BE2C (cell line): ENCODE data around the gene SIM1.
A peak's percentile ranks its signal among the peaks of the same experiment; 100 is the strongest.

Experiments
- DNase-seq: peaks from one replicate; pipeline ENCODE4 v3.0.0-alpha.2; 2020
- H3K27me3 ChIP-seq: fragments of 250-450 bp; sonication (Bioruptor Pico); 2 replicates; pipeline ENCODE4 v1.5.1; 2020; ENCODE audit warnings: mild to moderate bottlenecking
- H3K36me3 ChIP-seq: fragments of 250-450 bp; sonication (Bioruptor Pico); 2 replicates; pipeline ENCODE4 v1.5.1; 2020; ENCODE audit warnings: mild to moderate bottlenecking
- H3K4me1 ChIP-seq: fragments of 250-450 bp; sonication (Bioruptor Pico); 2 replicates; pipeline ENCODE4 v1.5.1; 2020
- H3K4me3 ChIP-seq: 2 replicates; pipeline ENCODE4 v1.5.1; 2011; ENCODE audit warnings: low read depth, low read length
- H3K9me3 ChIP-seq: fragments of 250-450 bp; sonication (Bioruptor Pico); 2 replicates; pipeline ENCODE4 v1.5.1; 2020
- CTCF ChIP-seq: IDR thresholded peaks from 2 replicates; pipeline ENCODE4 v1.5.1; 2012; ENCODE audit warnings: mild to moderate bottlenecking, low read depth, low read length

Gene SIM1

GRCh38 chr6:100454551-100455229 lies 10.0 kb downstream of the SIM1 start:
- H3K4me1 ChIP-seq = no peaks in the 10 kb centered on the region
- peaks cover 99% of the 10 kb centered on the region for H3K27me3 ChIP-seq
- TF ChIP-seq CTCF = no peak
- H3K36me3 ChIP-seq = no peaks in the 10 kb centered on the region
- H3K4me3 ChIP-seq = no peak overlapping the region
- H3K9me3 ChIP-seq = peaks cover 5% of the 10 kb centered on the region
- no peak for DNase-seq

DNA sequence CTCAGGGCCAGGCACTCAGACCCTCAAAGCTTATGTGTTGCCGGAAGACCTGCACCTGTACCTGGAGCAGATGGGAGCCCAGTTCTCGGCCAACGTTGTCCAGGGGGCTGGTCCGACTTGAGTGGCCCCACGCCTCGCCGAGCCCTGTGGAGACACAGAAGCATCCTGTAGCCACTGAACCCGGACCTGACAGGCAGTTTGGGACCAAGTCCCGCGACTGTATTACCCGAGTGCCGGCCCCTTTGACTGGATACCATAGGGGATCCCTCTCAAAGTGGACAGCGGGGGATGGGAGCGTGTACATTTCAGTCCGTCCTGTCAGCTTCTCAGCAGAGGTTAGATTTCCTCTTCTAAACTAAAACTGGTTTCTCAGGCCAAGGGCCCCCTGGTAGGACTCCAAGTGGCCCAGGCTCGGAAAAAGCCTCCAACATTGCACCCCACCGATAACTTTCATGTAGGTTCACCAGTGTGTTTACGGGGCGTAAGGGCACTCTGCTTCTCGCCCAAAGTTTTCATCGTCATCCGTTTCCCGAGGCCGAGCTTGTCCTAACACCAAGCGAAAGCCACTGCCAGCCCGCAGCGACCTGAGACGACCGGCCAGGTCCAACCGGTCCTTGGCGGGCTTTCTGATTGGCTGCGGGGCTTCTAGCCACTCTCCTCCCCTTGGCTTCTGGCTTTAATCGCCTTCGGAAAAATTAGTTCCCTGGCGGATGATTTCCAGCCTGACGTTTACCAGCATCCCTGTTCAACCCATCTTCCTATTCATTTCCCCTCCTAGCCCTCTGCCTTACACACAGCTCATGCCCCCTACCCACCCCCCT lies 10.8 kb downstream of the SIM1 start:
- TF ChIP-seq CTCF = no peak
- DNase-seq = peak; percentile 29
- Histone ChIP-seq H3K4me3 (no peak overlapping the region), H3K27me3 (peaks cover 99% of the 10 kb centered on the region), H3K9me3 (peaks cover 5% of the 10 kb centered on the region), H3K4me1 (no peaks in the 10 kb centered on the region), H3K36me3 (no peaks in the 10 kb centered on the region)

- TF ChIP-seq CTCF = no peak
- Histone ChIP-seq H3K4me3 (no peak overlapping the region), H3K36me3 (no peaks in the 10 kb centered on the region), H3K4me1 (no peaks in the 10 kb centered on the region), H3K27me3 (peaks cover 99% of the 10 kb centered on the region), H3K9me3 (peaks cover under 1% of the 10 kb centered on the region)
- DNase-seq = no peak
These were observed 11.7 kb downstream of the SIM1 start for GRCh38 chr6:100452998-100453397.

- TF ChIP-seq CTCF = no peak
- Histone ChIP-seq H3K27me3 (peaks cover 99% of the 10 kb centered on the region), H3K36me3 (no peaks in the 10 kb centered on the region), H3K4me1 (no peaks in the 10 kb centered on the region), H3K4me3 (no peak overlapping the region), H3K9me3 (no peaks in the 10 kb centered on the region; the same call in 1 of the 2 replicates)
- no peak for DNase-seq
These were observed 13.1 kb downstream of the SIM1 start for GRCh38 chr6:100451577-100451976.

DNA sequence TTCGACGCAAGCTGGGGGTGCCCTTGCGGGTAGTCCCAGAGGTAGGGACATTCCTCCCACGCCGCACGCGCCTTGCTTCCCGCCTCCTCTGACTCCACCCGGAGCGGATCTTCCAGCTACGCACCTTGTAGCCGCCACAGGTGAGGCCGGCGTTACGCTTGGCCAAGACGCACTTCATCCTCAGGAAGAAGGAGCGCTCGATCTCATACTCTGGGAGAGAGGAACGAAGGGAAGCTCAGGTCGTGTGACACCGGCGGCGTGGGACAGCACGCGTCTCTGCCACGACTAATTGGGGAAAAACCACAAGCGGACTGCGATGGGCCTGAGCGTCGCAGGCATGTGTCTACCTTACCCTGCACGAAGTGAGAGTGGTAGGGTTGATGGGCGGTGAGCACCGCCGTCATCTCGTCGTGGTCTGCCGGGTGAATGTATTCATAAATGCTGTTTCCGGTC lies 15.5 kb downstream of the SIM1 start:
- H3K4me3 ChIP-seq = no peak overlapping the region

More for the DNA sequence above, 15.5 kb downstream of the SIM1 start:
- Histone ChIP-seq H3K4me1 (no peaks in the 10 kb centered on the region), H3K36me3 (no peaks in the 10 kb centered on the region), H3K9me3 (no peaks in the 10 kb centered on the region), H3K27me3 (peaks cover 99% of the 10 kb centered on the region)
- no peak for TF ChIP-seq CTCF
- no peak for DNase-seq
